COLO668 (cell line): ENCODE data around the gene ITGA3.

Experiments
- DNase-seq: peaks from one replicate; lab custom pipeline; 2025; ENCODE audit not compliant: unreplicated experiment; lab: John Stamatoyannopoulos, UW

Gene ITGA3

DNA sequence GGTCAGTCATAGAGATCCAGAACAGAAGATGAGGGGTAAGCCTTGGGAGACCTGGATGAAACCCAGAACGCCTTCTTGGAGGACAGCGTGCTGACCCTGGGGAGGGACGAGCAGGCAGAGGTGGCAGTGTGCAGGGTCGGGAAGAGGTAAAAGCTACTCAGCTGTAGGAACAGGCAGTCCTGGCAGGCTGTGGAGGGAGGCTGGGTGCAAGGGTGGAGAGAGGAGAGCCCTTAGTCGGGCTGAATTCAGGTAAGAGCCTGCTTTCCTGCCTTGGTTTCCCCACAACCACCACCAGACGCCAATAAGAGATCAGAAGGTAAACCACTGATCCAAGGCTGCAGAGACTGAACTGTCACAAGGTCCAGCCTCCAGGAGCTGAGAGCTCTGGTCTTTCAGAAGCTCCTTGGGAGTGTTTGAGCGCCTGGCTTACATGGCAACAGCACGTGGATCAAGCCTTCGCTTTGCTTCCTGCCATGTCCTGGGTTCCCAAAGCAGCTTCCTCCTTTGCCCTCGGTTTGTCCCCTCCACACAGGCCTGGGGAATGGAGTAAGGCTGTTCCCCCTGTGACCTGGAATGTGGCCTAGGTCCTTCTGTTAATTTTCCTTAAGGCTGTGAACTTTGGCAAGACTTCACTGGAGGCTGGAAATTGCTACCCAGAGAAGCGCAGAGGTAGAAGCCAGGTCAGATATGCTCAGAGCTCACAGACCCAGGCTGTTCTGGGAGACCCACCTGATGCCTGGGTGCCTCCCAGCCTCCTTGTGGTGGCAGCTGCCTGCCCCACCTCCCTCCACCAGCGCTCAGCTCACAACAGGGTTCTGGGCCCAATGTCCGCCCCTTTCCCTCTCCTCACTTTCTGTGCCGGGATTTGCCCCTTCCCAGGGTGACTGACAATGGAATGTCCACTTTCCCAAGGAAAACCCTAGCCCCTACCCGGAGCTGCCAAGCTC lies 35.3 kb downstream of the ITGA3 start:
- no peak for DNase-seq

DNA sequence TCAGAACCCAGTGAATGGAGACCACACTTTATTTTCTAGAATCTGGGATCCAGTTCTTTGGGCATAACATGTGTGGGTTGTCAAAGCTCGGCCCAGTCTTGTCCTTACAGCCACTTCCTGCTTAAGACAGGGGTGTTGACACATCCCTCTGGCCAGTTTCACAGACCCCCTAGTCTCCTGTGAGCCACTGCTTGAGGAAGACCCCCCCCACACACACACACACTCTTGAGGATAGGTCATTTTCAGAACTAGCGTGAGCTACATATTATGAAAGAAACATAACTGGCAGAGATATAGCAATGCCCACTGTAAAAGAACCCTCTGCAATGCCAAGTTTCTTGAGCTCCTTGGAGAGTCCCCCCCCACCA lies 36.0 kb downstream of the ITGA3 start:
- no peak for DNase-seq

- DNase-seq, result no peak
These were observed 37.3 kb downstream of the ITGA3 start for GRCh38 chr17:50093246-50093645.

GRCh38 chr17:50093807-50094206 lies 37.9 kb downstream of the ITGA3 start:
- no peak for DNase-seq

DNA sequence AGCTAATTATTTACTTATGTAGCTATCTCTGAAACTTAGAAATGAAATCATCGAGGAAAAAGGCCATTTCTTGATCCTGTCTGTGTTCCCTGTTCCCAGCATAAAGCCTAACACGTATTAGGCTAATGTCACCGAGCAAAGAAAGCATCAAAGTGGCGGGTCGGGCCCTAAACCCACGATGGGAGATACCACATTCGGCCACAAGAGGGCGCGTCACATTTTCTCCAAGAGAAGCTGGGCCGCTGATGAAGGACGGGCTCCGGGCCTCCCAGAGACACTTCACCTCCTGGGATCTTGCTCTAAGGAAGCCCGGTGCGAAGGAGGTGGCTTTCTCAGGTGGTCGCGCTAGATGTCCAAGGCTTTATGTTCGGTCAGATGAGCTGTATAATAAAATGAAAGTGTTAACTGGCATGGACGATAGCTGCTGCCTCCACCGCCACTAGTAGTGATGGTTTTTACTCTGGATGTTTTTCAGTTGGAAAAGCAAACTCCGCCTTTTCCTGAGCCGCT lies 38.4 kb downstream of the ITGA3 start:
- peak; percentile 77 for DNase-seq

DNA sequence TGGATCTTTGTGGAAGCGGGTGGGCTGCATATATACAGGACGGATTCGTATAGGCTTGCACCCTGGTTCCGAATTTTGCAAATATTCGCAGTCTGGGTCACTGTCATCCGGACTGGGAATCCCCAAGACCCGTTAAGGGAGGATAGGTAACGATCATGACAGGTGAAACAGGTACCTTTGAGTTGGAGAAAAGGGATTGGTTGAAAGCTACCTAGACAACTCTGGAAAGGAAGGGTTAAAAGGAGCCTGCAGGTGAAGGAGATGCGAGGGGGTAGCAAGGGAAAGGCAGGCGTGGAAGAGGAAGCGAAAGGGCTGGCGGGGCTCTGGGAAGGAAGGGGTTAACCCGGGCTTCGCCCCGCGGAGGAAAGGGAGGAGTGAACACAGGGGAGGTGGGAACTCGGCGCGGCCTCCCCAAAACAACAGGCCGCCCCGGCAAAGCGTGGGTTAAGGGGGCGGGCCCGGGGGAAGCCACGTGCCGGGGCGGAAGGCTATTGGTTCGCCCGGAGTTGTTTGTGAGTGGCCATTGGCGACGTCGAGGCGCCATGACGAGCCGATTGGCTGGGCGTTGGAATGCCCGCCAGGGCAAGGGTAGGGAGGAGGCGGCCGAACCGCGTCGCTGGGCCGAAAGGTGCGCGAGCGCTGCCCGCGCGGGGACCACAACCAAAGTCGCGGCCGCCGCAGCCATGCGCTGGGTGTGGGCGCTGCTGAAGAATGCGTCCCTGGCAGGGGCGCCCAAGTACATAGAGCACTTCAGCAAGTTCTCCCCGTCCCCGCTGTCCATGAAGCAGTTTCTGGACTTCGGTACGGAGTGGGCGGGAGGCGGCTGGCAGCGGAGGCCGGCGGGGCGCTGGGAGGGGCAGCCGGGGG lies 39.1 kb downstream of the ITGA3 start, which contains the start of gene PDK2:
Gene PDK2, plus strand, starts transcription at position 599 of the 867 bp plus-strand sequence. Its CDS starts 85 bp downstream, at position 684.
- DNase-seq, result peak; percentile 89

- DNase-seq, result no peak
These were observed 39.7 kb downstream of the ITGA3 start for GRCh38 chr17:50095626-50096037.

- DNase-seq, result no peak
These were observed 40.2 kb downstream of the ITGA3 start for GRCh38 chr17:50096092-50096491.

- DNase-seq, result no peak
These were observed 40.8 kb downstream of the ITGA3 start for GRCh38 chr17:50096758-50097157.

- no peak for DNase-seq
These were observed 41.5 kb downstream of the ITGA3 start for GRCh38 chr17:50097455-50097854.

DNA sequence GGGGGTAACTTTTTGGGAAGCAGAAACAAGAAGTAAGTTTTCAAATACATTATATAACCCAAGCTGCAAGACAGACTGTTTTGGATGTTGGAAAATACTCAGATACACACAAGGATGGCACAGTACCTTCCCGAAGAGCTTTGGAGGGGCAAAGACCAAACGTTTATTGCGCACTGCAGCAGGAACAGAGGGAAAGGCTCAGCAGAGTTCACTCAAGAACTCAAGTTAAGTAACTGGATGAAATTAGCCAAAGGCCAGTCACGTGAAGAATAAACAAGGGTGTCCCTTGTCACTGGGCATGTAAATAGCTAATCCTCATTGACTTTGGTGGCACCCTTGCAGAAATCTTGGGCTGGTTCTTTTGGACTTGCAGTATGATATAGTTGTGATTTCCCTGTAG lies 42.0 kb downstream of the ITGA3 start:
- DNase-seq, result no peak

GRCh38 chr17:50098583-50098982 lies 42.7 kb downstream of the ITGA3 start:
- DNase-seq, result no peak

DNA sequence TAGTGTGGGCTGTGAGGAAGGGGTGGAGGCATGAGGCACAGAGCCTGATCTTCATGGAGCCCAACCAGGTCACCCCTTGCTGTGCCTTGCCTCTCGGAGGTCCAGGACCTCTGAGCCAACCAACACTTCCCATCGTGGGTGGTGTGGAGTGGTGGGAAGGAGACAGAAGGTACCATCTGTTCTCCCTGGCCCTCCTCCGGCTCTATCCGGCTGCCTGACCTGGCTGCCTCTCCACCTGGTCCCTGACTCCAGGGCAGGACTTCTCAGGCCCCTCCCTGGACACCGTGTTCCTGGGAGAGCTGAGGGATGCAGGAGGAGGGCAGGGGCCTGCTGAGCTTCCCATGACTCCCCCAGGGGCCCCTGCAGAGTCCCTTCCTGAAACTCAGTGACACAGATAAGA lies 43.1 kb downstream of the ITGA3 start:
- no peak for DNase-seq

DNA sequence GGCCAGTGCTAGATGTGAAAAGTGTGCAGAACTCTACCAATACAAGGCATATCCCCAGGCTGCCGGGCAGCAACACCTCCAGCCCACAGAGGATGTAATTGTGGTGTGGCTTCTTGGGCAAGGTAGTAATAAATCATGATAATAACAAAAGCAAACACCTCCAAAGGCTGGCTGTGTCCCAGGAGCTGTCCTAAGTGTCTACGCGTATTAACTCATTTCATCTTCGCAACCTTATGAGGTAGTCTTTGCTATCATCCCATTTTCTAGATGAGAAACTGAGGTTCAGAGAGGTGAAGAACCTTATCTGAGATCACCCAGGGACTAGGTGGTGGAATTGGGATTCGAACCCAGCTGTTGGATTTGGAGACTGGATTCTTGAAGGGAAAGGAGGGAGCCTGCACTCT lies 44.6 kb downstream of the ITGA3 start:
- no peak for DNase-seq

- peak; percentile 44 for DNase-seq
These were observed 45.0 kb downstream of the ITGA3 start for GRCh38 chr17:50100921-50101345.

GRCh38 chr17:50101346-50102163 lies 45.6 kb downstream of the ITGA3 start:
- DNase-seq, result peak; percentile 44

GRCh38 chr17:50102164-50102991 lies 46.5 kb downstream of the ITGA3 start:
- DNase-seq, result peak; percentile 60

GRCh38 chr17:50103252-50103651 lies 47.3 kb downstream of the ITGA3 start:
- DNase-seq, result no peak

DNA sequence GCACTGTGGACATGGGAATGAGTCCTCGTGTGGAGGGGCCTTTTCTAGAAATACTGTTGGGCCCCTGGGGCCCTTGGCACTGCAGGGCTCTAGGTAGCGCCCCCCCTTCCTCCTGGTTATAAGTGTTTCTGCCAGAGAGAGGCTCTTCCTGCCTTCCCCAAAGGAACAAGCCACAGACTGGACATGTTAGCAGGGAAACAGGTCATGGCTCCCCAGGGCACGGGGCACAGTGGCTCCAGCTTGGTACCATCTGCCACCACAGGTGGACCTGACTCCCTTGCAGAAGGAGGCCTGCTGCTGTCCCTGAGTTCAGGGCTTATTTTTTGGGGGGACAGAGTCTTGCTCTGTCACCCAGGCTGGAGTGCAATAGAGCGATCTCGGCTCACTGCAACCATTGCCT lies 48.0 kb downstream of the ITGA3 start:
- no peak for DNase-seq

GRCh38 chr17:50105811-50106210 lies 49.9 kb downstream of the ITGA3 start:
- DNase-seq, result no peak
